ENCODE measurements around the gene GTPBP4.

GTPBP4 gene

DNA sequence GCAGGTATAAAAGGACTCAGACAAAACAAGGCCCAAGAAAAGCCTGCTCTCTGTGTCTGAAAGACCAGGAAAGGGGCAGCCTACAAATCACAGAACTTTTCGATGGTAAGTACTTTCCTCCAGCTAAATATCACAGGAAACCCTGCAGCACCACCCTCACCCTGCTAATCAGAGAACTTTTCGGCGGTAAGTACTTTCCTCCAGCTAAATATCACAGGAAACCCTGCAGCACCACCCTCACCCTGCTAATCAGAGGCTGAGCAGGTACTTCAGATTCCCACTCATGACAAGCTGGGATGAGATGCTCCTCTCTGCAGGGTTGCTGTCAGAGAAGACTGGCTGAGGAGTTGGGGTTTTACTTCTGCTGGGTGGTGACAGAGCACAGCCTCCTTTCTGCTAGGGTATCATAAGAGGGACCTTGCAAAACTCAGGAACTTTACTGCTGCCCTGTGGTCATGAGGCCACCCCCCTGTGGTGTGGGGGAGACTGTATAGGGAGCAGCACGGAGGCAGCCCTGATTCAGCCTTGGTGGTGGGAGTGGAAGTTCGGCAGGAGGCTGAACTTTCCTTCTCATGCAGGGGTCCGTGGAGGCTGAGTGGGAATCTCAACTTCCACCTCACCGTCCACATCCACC, 75.1 kb downstream of the GTPBP4 start:
- DNase-seq, result peak; percentile 42

GRCh38 chr10:1064964-1065247, 76.7 kb downstream of the GTPBP4 start:
- DNase-seq, result no peak

- peak; percentile 38 for DNase-seq
Observed at GRCh38 chr10:1066734-1067133, 78.5 kb downstream of the GTPBP4 start.

DNA sequence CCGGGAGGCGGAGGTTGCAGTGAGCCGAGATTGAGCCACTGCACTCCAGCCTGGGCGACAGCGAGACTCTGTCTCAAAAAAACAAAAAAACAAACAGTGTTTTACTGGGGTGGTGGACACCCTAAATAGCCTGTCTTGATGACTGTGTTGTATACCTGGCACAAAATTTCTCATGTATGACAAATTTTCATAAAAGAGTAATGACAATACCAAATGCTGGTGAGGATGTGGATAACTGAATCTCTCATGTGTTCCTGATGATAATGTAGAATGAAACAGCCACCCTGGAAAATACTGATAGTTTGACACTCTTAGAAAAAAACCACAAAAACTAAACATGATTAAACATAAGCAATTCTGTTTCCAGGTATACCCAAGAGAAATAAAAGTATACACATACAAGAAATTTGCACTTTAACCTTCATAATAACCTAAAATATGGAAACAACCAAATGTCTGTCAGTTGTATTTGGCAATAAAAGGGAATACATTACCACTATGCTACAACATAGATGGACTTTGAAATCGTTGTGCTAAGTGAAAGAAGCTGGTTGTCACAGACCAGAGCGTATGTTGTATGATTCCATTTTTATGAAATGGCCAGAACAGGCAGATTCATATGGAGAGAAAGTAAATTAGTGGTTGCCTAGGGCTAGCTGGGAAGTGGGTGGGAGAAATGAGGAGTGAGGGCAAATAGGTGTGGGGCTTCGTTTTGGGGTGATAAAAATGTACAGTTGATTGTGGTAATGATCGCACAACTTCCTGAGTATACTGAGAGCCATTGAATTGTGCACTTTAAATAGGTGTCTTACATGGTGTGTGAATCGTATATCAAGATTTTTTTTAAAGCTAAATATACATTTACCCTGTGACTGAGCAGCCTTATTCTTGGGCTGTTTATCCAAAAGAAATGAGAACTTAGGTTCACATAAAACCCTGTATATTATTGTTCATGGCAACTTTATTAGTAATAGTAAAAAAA, 80.4 kb downstream of the GTPBP4 start:
- no peak for DNase-seq
